Gastroesophageal sphincter (tissue), 3 donors: Measurements from ENCODE around the gene HSFX2.
"Not testable (repeated sequence)": the region's sequence is repeated elsewhere in the genome, so short reads cannot be mapped to it uniquely, and the experiment has no call there.

ENCODE experiments used
- CTCF ChIP-seq, 4 experiments: fragments of 200-600 bp in 2 of 4; fragments of 450-650 bp in 2 of 4; sonication (generic) in 1 of 4; IDR thresholded peaks; one replicate each; pipeline ENCODE4 v1.5.1; 2017 to 2019; ENCODE audit warnings: antibody characterized with exemption in 4 of 4, mild to moderate bottlenecking in 2 of 4, moderate library complexity in 2 of 4
- POLR2AphosphoS5 ChIP-seq: sonication (generic); formaldehyde crosslinking; IDR thresholded peaks from one replicate; pipeline ENCODE4 v1.6.1; 2017; ENCODE audit warnings: antibody characterized with exemption

GRCh38 chrX:149598603-149599002 lies 3.5 kb upstream of the HSFX2 start:
- TF ChIP-seq CTCF (IDR thresholded peaks at IDR 0.05); POLR2AphosphoS5: not testable (repeated sequence)
